WERI-Rb-1 (cell line): Measurements from ENCODE around the gene RAB36.
A peak's percentile ranks its signal among the peaks of the same experiment; 100 is the strongest.

Experiments used
- DNase-seq: peaks from one replicate; pipeline ENCODE4 v3.0.0-alpha.2; 2020
- H3K27ac ChIP-seq: fragments of 250-450 bp; sonication (Bioruptor Pico); 2 replicates; pipeline ENCODE4 v1.5.1; 2020; ENCODE audit warnings: mild to moderate bottlenecking, moderate library complexity
- H3K27me3 ChIP-seq: fragments of 250-450 bp; sonication (Bioruptor Pico); 2 replicates; pipeline ENCODE4 v1.5.1; 2021; ENCODE audit warnings: mild to moderate bottlenecking, low read depth, moderate library complexity; ENCODE audit not compliant: insufficient read depth, severe bottlenecking
- H3K36me3 ChIP-seq: fragments of 250-450 bp; sonication (Bioruptor Pico); 2 replicates; pipeline ENCODE4 v1.5.1; 2020; ENCODE audit warnings: mild to moderate bottlenecking, moderate library complexity
- H3K4me3 ChIP-seq: 2 replicates; pipeline ENCODE4 v1.5.1; 2011; ENCODE audit warnings: low read depth, mild to moderate bottlenecking, control low read depth, low read length
- H3K9me3 ChIP-seq: fragments of 250-450 bp; sonication (Bioruptor Pico); 2 replicates; pipeline ENCODE4 v1.5.1; 2021; ENCODE audit warnings: mild to moderate bottlenecking, moderate library complexity; ENCODE audit not compliant: severe bottlenecking
- CTCF ChIP-seq: IDR thresholded peaks from 2 replicates; pipeline ENCODE4 v1.5.1; 2011; ENCODE audit warnings: low read depth, mild to moderate bottlenecking, control low read depth, inconsistent platforms, low read length

The RAB36 gene

GRCh38 chr22:23137468-23137867 is 7.8 kb upstream of the RAB36 start:
- Histone ChIP-seq H3K27ac (no peak overlapping the region), H3K27me3 (no peaks in the 10 kb centered on the region), H3K4me3 (no peak overlapping the region), H3K36me3 (no peaks in the 10 kb centered on the region), H3K9me3 (no peaks in the 10 kb centered on the region)
- no peak for TF ChIP-seq CTCF
- DNase-seq: no peak

- Histone ChIP-seq H3K4me3 (no peak overlapping the region), H3K27ac (no peak overlapping the region), H3K27me3 (no peaks in the 10 kb centered on the region), H3K36me3 (no peaks in the 10 kb centered on the region), H3K9me3 (no peaks in the 10 kb centered on the region)
- no peak for DNase-seq
- no peak for TF ChIP-seq CTCF
Observed at GRCh38 chr22:23137905-23138561, 7.2 kb upstream of the RAB36 start.

- H3K36me3 ChIP-seq: no peaks in the 10 kb centered on the region
- TF ChIP-seq CTCF: no peak
- no peak overlapping the region for H3K27ac ChIP-seq
- H3K4me3 ChIP-seq: no peak overlapping the region
- no peaks in the 10 kb centered on the region for H3K9me3 ChIP-seq
- no peak for DNase-seq
- H3K27me3 ChIP-seq: no peaks in the 10 kb centered on the region
Observed at GRCh38 chr22:23138584-23139435, 6.5 kb upstream of the RAB36 start.

- H3K27ac ChIP-seq: no peak overlapping the region
Observed at GRCh38 chr22:23140385-23140784, 4.9 kb upstream of the RAB36 start.

GRCh38 chr22:23142546-23143105 is 2.7 kb upstream of the RAB36 start:
- no peak for TF ChIP-seq CTCF
- H3K4me3 ChIP-seq: peak overlapping the region; percentile 33; the same call in 1 of the 2 replicates
- no peaks in the 10 kb centered on the region for H3K9me3 ChIP-seq
- H3K36me3 ChIP-seq: no peaks in the 10 kb centered on the region
- peak overlapping the region; percentile 46; the same call in 1 of the 2 replicates for H3K27ac ChIP-seq
- no peak for DNase-seq
- no peaks in the 10 kb centered on the region for H3K27me3 ChIP-seq

More at GRCh38 chr22:23140385-23140784, 4.9 kb upstream of the RAB36 start:
- TF ChIP-seq CTCF: no peak
- no peak for DNase-seq
- Histone ChIP-seq H3K36me3 (no peaks in the 10 kb centered on the region), H3K9me3 (no peaks in the 10 kb centered on the region), H3K27me3 (no peaks in the 10 kb centered on the region), H3K4me3 (no peak overlapping the region)
